HG02943 (cell line): Measurements from ENCODE around the gene EIF3C.
A peak's percentile ranks its signal among the peaks of the same experiment; 100 is the strongest.
"Not testable (repeated sequence)": the region's sequence is repeated elsewhere in the genome, so short reads cannot be mapped to it uniquely, and the experiment has no call there.

Experiments
- ATAC-seq: cut with Tn5 transposase; IDR thresholded peaks from one replicate; pipeline ENCODE4 v1.9.1; 2021; ENCODE audit warnings: mild to moderate bottlenecking, low read depth, moderate library complexity; ENCODE audit not compliant: unreplicated experiment

Gene EIF3C

DNA sequence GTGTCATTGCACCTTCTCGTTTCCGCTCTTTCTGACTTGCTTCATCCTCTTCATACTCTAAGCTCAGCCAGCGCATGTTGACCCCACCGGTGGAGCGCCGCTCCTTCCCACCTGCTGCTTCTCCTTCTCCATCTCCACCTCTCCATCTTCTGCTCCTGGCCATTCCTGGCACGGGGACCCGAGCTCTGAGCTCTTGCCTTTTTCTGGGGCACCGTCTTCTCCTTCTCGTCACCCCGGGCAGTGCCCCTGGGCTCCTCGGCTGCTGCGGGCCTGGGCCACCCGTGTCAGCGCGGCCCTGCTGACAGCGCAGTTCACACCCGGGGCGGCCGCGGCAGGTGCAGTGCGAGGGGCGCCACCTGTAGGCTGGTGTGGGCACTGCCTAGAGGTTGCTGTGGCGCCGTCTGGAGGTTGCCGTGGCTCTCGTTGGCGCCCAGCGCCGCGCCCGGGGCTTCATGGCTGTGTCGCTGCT, 38.8 kb downstream of the EIF3C start:
- peak; percentile 77 for ATAC-seq

DNA sequence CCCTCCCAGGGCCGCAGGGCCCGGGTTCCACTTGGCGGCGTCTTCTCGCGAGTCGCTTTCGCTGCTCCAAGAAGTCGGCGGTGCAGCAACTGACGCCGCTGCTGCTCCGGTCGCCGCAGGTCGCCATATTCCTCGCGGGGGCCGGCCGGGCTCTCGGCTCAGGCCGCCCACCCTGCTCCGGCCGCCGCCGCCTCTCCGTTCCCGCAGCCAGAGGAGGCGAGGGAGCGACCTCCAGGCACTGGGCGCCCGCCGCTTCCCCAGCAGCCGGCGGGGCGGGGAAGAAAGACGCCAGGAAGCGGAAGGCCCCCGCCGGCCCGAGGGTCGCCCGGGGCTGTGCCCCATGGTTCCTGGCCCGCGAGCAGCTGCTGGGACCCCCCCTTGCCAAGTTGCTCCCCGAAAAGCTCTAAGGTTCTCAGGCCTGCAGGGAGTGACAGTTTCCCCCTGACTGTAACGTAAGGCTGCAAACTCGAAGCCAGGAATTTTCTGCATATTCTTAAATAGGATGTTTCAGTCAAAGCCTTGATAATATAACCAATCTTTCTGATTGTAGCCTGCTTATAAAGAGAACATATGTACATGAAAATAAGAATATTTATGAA, 39.3 kb downstream of the EIF3C start:
- peak; percentile 27 for ATAC-seq

DNA sequence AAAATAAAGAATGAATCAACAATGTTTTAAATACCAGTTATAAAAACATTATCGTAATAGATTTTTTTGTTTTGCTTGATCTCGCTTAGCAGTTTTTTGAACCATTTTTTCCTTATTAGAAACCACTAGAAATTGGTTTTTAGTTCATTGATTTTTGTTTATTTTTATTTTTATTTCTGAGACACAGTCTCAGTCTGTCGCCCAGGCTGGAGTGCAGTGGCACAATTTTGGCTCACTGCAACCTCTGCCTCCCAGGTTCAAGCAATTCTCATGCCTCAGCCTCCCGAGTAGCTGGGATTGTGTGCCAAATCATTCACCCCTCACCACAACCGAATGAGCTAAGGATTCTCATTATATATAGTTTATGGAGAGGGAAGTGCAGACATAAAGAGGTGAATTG, 40.2 kb downstream of the EIF3C start, which contains the start of gene NPIPB9:
TSS of gene NPIPB9 (plus strand) at position 301 of the 400 bp plus-strand sequence.
- not testable (repeated sequence) for ATAC-seq

DNA sequence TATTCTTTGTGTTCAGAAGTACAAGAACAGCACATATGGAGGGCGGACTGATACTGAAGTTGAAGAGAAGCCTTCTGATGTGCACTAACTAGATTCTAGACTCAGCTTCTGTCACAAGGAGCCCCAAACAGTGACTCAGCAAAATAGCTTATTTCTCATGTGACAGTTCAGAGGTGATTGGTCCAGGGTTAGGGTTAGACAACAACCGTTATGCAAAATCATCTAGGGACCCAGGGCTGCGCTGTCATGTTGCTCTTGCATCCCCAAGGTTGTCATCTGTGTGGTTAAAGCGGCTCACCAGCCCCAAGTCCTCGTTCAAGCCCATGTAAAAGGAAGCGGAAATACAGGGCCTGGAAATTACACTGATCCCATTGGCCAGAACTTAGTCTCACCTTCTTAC, 70.4 kb downstream of the EIF3C start:
- not testable (repeated sequence) for ATAC-seq

DNA sequence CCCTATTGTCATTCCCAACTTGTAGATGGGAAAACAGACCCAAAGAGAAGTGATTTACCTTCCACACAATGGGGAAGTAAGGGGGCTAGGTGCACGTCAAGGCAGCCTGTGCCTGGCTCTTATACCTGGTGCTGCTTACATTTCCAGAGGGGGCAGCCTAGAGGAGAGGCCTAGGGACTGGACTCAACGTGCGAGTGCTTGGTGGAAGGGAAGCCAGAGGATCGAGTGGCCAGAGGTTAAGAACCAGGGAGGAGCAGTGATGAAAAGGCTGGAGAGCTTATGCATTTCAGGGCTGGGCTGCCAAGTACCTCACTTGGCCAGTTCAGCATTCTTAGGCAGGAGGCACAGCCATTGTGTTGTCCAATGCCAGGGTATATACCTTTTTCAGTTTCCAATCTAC, 71.1 kb downstream of the EIF3C start:
- not testable (repeated sequence) for ATAC-seq
